GM10248 (cell line): Measurements from ENCODE around the gene LGR4.

Experiments used
- CTCF ChIA-PET: fragments of 300-600 bp; sonication (Branson Sonifier 250); formaldehyde crosslinking; extraction: SDS; loops from one replicate; lab custom pipeline; 2021; ENCODE audit warnings: antibody characterized with exemption; lab: Yijun Ruan, JAX
- POLR2A ChIA-PET: fragments of 350-650 bp; sonication (Branson Sonifier 250); formaldehyde crosslinking; extraction: SDS; loops from one replicate; lab custom pipeline; 2020; ENCODE audit warnings: antibody characterized with exemption; lab: Yijun Ruan, JAX
- DNase-seq: peaks from one replicate; pipeline ENCODE4 v3.0.0; 2012; ENCODE audit errors: extremely low spot score
- CTCF ChIP-seq: IDR thresholded peaks from 2 replicates; pipeline ENCODE4 v1.5.1; 2012; ENCODE audit warnings: mild to moderate bottlenecking, low read depth; ENCODE audit errors: extremely low read depth, missing control alignments, control extremely low read depth

Gene LGR4

DNA sequence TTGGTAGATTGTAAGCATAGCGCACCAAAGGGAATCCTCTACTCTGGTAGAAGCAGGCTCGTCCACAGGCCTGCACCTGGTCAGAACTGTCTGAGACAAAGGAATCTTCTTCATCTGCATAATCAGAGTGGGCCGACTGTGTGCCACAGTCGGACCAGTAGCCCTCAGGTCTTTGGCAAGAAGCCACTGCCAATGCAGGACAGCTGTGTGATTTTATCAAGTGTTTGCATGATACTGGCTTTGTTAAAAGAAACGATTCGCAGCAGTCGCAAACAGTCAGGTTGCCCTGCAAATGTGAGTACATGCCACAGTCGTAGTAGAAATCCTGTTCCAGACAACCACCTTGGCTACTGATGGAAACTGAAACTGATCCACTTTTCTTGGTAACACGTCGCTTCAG lies 104.7 kb downstream of the LGR4 start:
- DNase-seq: no peak
- CTCF ChIA-PET: no interaction called here
- POLR2A ChIA-PET: interaction anchor here (0.6 kb wide), 1 partner anchor 64 kb away, joined by 7 read pairs; no protein-coding TSS in a partner anchor
- TF ChIP-seq CTCF: no peak

DNA sequence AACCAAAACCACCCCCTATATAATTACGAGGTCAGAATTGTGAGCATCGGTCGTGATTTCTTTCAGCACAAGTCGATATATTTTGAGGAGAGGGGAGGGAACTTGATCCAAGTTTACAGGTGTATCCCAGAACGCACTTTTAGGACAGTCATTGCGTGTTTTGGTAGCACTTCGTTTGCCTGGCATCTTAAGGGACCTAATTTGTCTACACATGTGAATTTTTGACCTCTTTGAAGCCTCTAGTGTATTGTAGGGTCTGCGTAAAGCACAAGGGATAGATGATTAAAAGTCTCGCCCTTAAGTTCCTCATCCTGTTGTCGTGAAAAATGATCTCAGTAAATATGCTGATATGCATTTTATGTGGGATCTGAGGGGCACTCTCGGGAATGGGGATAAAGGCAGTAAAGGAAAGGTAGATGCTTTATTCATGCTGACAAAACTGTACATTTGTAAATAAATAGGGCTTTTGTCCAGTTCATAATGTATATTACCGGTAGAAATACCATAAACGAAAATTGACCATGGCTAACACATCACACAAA lies 108.9 kb downstream of the LGR4 start:
- no peak for DNase-seq
- POLR2A ChIA-PET: no interaction called here
- CTCF ChIA-PET: interaction anchor here (0.8 to 1.4 kb wide), 4 partner anchors 8 to 46 kb away, joined by 3 to 5 read pairs (median 3); no protein-coding TSS in a partner anchor
- no peak for TF ChIP-seq CTCF

GRCh38 chr11:27362749-27363575 lies 109.6 kb downstream of the LGR4 start, which contains the start of gene CCDC34:
Gene CCDC34, minus strand, starts transcription at chr11:27363215. Its CDS starts 21 bp downstream, at chr11:27363194.
- no peak for TF ChIP-seq CTCF
- peak; percentile 95 for DNase-seq
- ChIA-PET POLR2A (no interaction called here), CTCF (interaction anchor here (1.0 to 1.4 kb wide), 4 partner anchors 8 to 134 kb away, joined by 3 to 5 read pairs (median 3); no protein-coding TSS in a partner anchor)

DNA sequence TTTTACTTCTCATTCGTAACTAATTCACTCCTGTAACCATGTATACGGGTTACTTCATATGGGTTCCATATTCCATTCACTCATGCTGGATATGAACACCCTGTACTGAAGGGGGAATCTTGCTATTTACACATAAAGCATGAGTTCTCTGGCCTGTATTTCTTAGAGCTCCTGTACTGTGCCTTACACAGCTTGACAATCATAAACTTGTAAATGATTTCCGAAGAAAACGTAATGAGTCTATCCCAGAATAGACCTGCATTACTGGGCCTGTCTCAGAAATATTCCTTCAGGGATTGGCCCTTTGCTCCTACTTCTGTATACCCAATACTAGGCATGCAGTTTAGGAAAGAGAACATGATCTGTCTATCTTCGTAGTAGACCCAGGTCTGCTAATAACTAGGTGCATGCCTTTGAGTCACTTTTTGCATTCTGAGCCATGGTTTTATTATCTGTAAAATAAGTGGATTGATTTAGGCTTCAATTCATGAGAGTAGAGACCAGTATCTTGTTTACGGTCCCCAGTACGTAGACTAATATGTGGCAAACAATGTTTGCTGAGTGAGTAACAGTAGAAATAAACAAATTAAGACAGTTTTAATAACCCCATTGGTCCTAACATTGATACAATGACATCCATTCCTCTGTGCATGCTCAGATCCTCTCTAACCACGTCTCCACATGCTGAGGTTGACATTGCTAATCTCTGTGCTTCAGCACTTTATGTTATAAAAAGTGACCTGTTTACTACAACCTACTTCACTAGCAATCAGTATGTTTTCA lies 110.8 kb downstream of the LGR4 start:
- TF ChIP-seq CTCF: no peak
- ChIA-PET POLR2A (no interaction called here), CTCF (no interaction called here)
- DNase-seq: no peak

- ChIA-PET POLR2A (interaction anchor here (0.6 kb wide), 1 partner anchor 23 kb away, joined by 3 read pairs; no protein-coding TSS in a partner anchor), CTCF (interaction anchor here (0.7 to 1.5 kb wide), 2 partner anchors 9 to 15 kb away, joined by 3 to 5 read pairs; no protein-coding TSS in a partner anchor)
- no peak for DNase-seq
- no peak for TF ChIP-seq CTCF
These were observed 114.3 kb downstream of the LGR4 start for GRCh38 chr11:27358296-27358695.

DNA sequence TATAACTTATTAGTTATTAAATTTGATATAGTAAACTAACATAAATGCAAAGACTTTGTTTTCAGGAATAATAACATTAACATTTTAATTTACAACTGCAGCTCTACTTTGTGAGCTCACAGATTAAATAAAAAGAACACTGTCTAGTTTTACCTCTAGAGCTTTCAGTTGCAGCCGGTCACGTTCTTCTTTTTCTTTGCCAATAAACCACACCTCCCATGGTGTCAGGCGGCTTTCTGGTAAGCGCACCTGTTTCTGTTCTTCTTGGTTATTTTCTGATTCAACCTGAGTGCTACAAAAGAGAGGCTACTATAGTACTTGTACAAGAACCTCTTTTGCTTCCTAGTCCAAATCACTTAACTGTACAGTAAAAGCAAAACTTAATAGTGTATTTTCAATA lies 115.3 kb downstream of the LGR4 start:
- DNase-seq: no peak
- CTCF ChIA-PET: no interaction called here
- POLR2A ChIA-PET: no interaction called here
- no peak for TF ChIP-seq CTCF
